Caco-2 (cell line): ENCODE results near the gene WNT9A. TPM values are rescaled to one million over a fixed set of nuclear protein-coding genes. Genes with fewer than 3 reads are reported as not detected.

Experiments
- BruUV-seq: library from RNA; stranded (reverse); fragments of 400-500 nt; replicated peaks from 2 replicates; lab custom pipeline; 2021; lab: Mats Ljungman, UMichigan
- CTCF ChIA-PET: fragments of 300-600 bp; sonication (Branson Sonifier 250); formaldehyde crosslinking; loops from one replicate; lab custom pipeline; 2022; ENCODE audit warnings: antibody characterized with exemption; lab: Charles Lee
- POLR2A ChIA-PET: fragments of 300-600 bp; sonication (Branson Sonifier 250); formaldehyde crosslinking; loops from one replicate; lab custom pipeline; 2022; ENCODE audit warnings: antibody characterized with exemption; lab: Charles Lee
- DNase-seq, 2 experiments: peaks; one replicate each; pipeline versions ENCODE4 v3.0.0 to v3.0.0-alpha.2; 2020 to 2022
- H3K27me3 ChIP-seq: replicated peaks from 2 replicates; pipeline ENCODE4 v1.6.0; 2011; ENCODE audit warnings: low read length; ENCODE audit not compliant: control insufficient read depth, insufficient read depth
- H3K36me3 ChIP-seq: 2 replicates; pipeline ENCODE4 v1.5.1; 2011; ENCODE audit warnings: low read length; ENCODE audit not compliant: control insufficient read depth, insufficient read depth
- H3K4me1 ChIP-seq: fragments of 250-450 bp; sonication (Bioruptor Pico); 2 replicates; pipeline ENCODE4 v1.5.1; 2020; ENCODE audit warnings: mild to moderate bottlenecking
- H3K4me3 ChIP-seq: 2 replicates; pipeline ENCODE4 v1.5.1; 2011; ENCODE audit warnings: low read depth, mild to moderate bottlenecking, control low read depth, low read length
- H3K9me3 ChIP-seq: fragments of 250-450 bp; sonication (Bioruptor Pico); 2 replicates; pipeline ENCODE4 v1.5.1; 2020; ENCODE audit warnings: mild to moderate bottlenecking, moderate library complexity
- H3K27ac Mint-ChIP-seq: one replicate; pipeline ENCODE4 v1.8.0; 2022; ENCODE audit warnings: mixed read lengths; ENCODE audit not compliant: unreplicated experiment
- H3K27me3 Mint-ChIP-seq: one replicate; pipeline ENCODE4 v1.8.0; 2022; ENCODE audit warnings: mixed read lengths; ENCODE audit not compliant: insufficient read depth, unreplicated experiment
- H3K36me3 Mint-ChIP-seq: one replicate; pipeline ENCODE4 v1.8.0; 2022; ENCODE audit warnings: mild to moderate bottlenecking, mixed read lengths; ENCODE audit not compliant: insufficient read depth, unreplicated experiment
- H3K4me1 Mint-ChIP-seq: one replicate; pipeline ENCODE4 v1.8.0; 2022; ENCODE audit warnings: low read depth, mixed read lengths; ENCODE audit not compliant: unreplicated experiment
- H3K4me3 Mint-ChIP-seq: one replicate; pipeline ENCODE4 v1.8.0; 2022; ENCODE audit warnings: mild to moderate bottlenecking, moderate library complexity, mixed read lengths; ENCODE audit not compliant: unreplicated experiment
- H3K9me3 Mint-ChIP-seq: one replicate; pipeline ENCODE4 v1.8.0; 2022; ENCODE audit warnings: mixed read lengths; ENCODE audit not compliant: unreplicated experiment
- intact Hi-C: fragments of 100-400 bp; cut with micrococcal nuclease; formaldehyde crosslinking; loops from one replicate; pipeline ENCODE4 v1.10.0; 2022; ENCODE audit not compliant: unreplicated experiment
- total RNA-seq: library from RNA; stranded (reverse); gene quantifications from 2 replicates; pipeline ENCODE4 v1.2.3, GENCODE V29; 2022
- TF ChIP-seq, protein P1 (sequence below), 2 experiments: fragments of 200-600 bp in 1 of 2; IDR thresholded peaks; 1 replicate in 1 of 2; 2 replicates in 1 of 2; pipeline versions ENCODE4 v1.5.1 to v1.8.0; 2011 to 2022; ENCODE audit warnings: antibody characterized with exemption in 1 of 2, control low read depth in 1 of 2, inconsistent platforms in 1 of 2, low read depth in 1 of 2, low read length in 1 of 2, mild to moderate bottlenecking in 1 of 2, moderate library complexity in 1 of 2; ENCODE audit not compliant: insufficient read depth in 1 of 2, severe bottlenecking in 1 of 2, unreplicated experiment in 1 of 2

WNT9A gene
- total RNA-seq, 1 experiment from 2014 or later = 0.68 TPM

DNA sequence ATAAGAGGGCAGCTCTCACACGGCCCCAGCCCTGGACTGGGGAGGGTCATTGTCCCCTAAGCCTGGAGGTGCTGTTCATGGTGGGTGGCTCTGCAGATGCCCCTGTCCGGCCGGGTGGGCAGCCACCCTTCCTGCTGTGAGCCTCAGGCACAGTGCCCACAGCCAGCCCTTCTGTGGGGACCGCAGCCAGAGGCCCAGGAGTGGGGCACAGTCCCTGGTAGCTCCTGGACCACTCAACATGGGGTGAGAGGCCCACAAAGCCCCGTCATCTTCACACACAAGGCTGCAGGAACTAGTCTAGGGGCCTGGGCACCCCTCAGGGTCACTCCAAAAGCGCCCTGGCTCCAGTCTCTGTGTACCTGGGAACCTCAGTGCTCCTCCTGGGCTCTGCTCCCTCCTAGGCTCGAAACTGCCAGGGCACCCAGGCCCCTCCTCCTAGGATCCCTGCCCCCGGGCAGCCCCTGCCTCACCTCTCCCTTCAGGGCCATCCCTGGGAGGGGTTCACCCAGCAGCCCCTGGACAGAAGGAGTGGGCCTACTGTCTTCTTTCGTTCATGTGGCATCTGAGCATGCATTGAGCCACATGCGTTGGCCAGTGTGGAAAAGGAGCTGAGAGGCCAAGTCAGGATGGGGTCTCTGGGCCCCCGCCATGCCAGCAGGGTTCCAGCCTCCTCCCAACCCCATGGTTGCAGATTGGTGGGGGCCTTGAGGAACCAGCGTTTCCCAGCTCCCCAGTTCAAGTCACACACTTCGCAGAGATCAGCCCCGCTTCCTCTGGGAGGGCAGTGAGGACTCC lies 43.0 kb downstream of the WNT9A start:
- intact Hi-C loops = no loop called here
- ChIA-PET POLR2A (no interaction called here), CTCF (interaction anchor here (0.6 kb wide), 1 partner anchor 110 kb away, joined by 7 read pairs; no protein-coding TSS in a partner anchor)
- no peaks in the 10 kb centered on the region; the same call in 1 of the 2 replicates for H3K27me3 ChIP-seq
- no peaks in the 10 kb centered on the region for H3K9me3 ChIP-seq
- peaks cover 4% of the 10 kb centered on the region for H3K27me3 Mint-ChIP-seq
- H3K4me1 Mint-ChIP-seq = peaks cover 7% of the 10 kb centered on the region
- no peak overlapping the region for H3K27ac Mint-ChIP-seq
- H3K36me3 Mint-ChIP-seq = no peaks in the 10 kb centered on the region
- H3K4me1 ChIP-seq = no peaks in the 10 kb centered on the region
- no peak for DNase-seq
- H3K36me3 ChIP-seq = no peaks in the 10 kb centered on the region
- no TSS peak for BruUV-seq
- no peaks in the 10 kb centered on the region for H3K9me3 Mint-ChIP-seq
- no peak overlapping the region for H3K4me3 Mint-ChIP-seq
- TF ChIP-seq, protein P1, sequence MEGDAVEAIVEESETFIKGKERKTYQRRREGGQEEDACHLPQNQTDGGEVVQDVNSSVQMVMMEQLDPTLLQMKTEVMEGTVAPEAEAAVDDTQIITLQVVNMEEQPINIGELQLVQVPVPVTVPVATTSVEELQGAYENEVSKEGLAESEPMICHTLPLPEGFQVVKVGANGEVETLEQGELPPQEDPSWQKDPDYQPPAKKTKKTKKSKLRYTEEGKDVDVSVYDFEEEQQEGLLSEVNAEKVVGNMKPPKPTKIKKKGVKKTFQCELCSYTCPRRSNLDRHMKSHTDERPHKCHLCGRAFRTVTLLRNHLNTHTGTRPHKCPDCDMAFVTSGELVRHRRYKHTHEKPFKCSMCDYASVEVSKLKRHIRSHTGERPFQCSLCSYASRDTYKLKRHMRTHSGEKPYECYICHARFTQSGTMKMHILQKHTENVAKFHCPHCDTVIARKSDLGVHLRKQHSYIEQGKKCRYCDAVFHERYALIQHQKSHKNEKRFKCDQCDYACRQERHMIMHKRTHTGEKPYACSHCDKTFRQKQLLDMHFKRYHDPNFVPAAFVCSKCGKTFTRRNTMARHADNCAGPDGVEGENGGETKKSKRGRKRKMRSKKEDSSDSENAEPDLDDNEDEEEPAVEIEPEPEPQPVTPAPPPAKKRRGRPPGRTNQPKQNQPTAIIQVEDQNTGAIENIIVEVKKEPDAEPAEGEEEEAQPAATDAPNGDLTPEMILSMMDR (IDR thresholded peaks at IDR 0.05; ENCODE audit: insufficient read depth in 1 of 2, low read depth in 1 of 2, low read length in 1 of 2, severe bottlenecking in 1 of 2, unreplicated experiment in 1 of 2) = no peak
- no peak overlapping the region for H3K4me3 ChIP-seq

DNA sequence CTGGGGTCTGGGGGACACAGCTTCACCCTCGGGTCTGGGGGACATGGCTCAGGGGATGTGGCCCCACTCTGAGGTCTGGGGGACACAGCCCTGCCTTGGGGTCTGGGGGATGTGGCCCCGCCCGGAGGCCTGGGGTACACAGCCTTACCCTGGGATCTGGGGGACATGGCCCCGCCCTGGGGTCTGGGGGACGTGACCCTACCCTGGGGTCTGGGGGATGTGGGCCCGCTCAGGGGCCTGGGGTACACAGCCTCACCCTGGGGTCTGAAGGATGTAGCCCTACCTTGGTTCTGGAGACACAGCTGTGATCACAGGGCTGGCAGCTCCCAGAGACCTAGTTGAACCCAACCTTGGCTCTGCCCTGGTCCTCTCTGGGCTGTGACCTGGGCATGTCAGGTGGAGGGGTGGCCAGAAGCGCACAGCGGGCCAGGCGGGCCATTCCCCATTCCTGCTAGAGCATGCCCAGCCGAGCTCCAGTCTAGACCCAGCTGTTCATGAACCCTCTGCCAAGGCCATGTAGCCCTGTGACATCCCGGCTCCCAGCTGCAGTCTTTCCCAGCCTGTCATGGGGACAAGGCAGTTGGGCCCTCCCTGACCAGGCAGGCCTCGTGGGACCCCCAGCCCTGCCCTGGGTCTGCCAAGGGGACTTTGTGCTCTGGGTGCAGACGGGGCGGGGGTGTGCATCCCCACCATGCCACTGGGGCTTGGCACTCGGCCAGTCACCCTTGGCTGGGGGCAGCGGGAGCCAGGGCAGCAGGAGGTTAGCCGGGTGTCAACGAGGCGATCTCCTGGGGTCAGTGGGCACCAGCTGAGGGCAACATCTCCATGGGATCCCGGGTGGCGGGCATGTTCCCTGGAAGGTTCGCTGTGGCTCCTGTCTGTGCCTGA lies 43.9 kb downstream of the WNT9A start:
- TF ChIP-seq, protein P1 (IDR thresholded peaks at IDR 0.05; ENCODE audit: insufficient read depth in 1 of 2, low read depth in 1 of 2, low read length in 1 of 2, severe bottlenecking in 1 of 2, unreplicated experiment in 1 of 2) = no peak
- Histone ChIP-seq H3K27me3 (no peaks in the 10 kb centered on the region; the same call in 1 of the 2 replicates), H3K4me3 (no peak overlapping the region), H3K4me1 (no peaks in the 10 kb centered on the region), H3K36me3 (no peaks in the 10 kb centered on the region), H3K9me3 (no peaks in the 10 kb centered on the region)
- Mint-ChIP-seq H3K27me3 (no peaks in the 10 kb centered on the region), H3K9me3 (no peaks in the 10 kb centered on the region), H3K27ac (no peak overlapping the region), H3K4me1 (peaks cover under 1% of the 10 kb centered on the region), H3K36me3 (no peaks in the 10 kb centered on the region), H3K4me3 (no peak overlapping the region)
- no peak for DNase-seq
- CTCF ChIA-PET = interaction anchor here (0.6 kb wide), 1 partner anchor 109 kb away, joined by 7 read pairs; no protein-coding TSS in a partner anchor
- POLR2A ChIA-PET = no interaction called here
- no TSS peak for BruUV-seq
- intact Hi-C loops = no loop called here

GRCh38 chr1:227903061-227903521 lies 44.6 kb downstream of the WNT9A start:
- no TSS peak for BruUV-seq
- Mint-ChIP-seq H3K4me1 (no peaks in the 10 kb centered on the region), H3K9me3 (no peaks in the 10 kb centered on the region), H3K27me3 (no peaks in the 10 kb centered on the region), H3K4me3 (no peak overlapping the region), H3K36me3 (no peaks in the 10 kb centered on the region), H3K27ac (no peak overlapping the region)
- POLR2A ChIA-PET = no interaction called here
- no peaks in the 10 kb centered on the region for H3K4me1 ChIP-seq
- TF ChIP-seq, protein P1 (IDR thresholded peaks at IDR 0.05; ENCODE audit: insufficient read depth in 1 of 2, low read depth in 1 of 2, low read length in 1 of 2, severe bottlenecking in 1 of 2, unreplicated experiment in 1 of 2) = no peak
- intact Hi-C loops = no loop called here
- H3K36me3 ChIP-seq = no peaks in the 10 kb centered on the region
- H3K9me3 ChIP-seq = no peaks in the 10 kb centered on the region
- no peaks in the 10 kb centered on the region; the same call in 1 of the 2 replicates for H3K27me3 ChIP-seq
- no peak overlapping the region for H3K4me3 ChIP-seq
- no peak for DNase-seq
- CTCF ChIA-PET = no interaction called here
